NB4 (cell line): ENCODE data around the gene TCERG1L.

ENCODE experiments used
- DNase-seq: peaks from one replicate; pipeline ENCODE4 v3.0.0; 2010; ENCODE audit warnings: low read depth
- H3K4me3 ChIP-seq: one replicate; pipeline ENCODE4 v1.5.1; 2011; ENCODE audit warnings: mild to moderate bottlenecking, low read depth, low read length, moderate library complexity
- MYC ChIP-seq: IDR thresholded peaks from 2 replicates; pipeline ENCODE4 v1.6.1; 2011; ENCODE audit warnings: low read depth, low read length
- POLR2A ChIP-seq: IDR thresholded peaks from 2 replicates; pipeline ENCODE4 v1.6.1; 2011; ENCODE audit warnings: mild to moderate bottlenecking; ENCODE audit not compliant: insufficient read length; ENCODE audit errors: extremely low read depth
- TF ChIP-seq, protein P1 (sequence below): IDR thresholded peaks from 2 replicates; pipeline ENCODE4 v1.6.1; 2011; ENCODE audit warnings: low read depth, low read length
- TF ChIP-seq, protein P2 (sequence below): IDR thresholded peaks from one replicate; pipeline ENCODE4 v1.5.1; 2012; ENCODE audit warnings: low read depth, low read length

The TCERG1L gene

GRCh38 chr10:131083915-131084790 is 227.4 kb downstream of the TCERG1L start:
- TF ChIP-seq, protein P1, sequence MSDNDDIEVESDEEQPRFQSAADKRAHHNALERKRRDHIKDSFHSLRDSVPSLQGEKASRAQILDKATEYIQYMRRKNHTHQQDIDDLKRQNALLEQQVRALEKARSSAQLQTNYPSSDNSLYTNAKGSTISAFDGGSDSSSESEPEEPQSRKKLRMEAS, result no peak
- TF ChIP-seq POLR2A (no peak), MYC (no peak)
- TF ChIP-seq, protein P2, sequence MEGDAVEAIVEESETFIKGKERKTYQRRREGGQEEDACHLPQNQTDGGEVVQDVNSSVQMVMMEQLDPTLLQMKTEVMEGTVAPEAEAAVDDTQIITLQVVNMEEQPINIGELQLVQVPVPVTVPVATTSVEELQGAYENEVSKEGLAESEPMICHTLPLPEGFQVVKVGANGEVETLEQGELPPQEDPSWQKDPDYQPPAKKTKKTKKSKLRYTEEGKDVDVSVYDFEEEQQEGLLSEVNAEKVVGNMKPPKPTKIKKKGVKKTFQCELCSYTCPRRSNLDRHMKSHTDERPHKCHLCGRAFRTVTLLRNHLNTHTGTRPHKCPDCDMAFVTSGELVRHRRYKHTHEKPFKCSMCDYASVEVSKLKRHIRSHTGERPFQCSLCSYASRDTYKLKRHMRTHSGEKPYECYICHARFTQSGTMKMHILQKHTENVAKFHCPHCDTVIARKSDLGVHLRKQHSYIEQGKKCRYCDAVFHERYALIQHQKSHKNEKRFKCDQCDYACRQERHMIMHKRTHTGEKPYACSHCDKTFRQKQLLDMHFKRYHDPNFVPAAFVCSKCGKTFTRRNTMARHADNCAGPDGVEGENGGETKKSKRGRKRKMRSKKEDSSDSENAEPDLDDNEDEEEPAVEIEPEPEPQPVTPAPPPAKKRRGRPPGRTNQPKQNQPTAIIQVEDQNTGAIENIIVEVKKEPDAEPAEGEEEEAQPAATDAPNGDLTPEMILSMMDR, result peak; percentile 36
- DNase-seq, result peak; percentile 15
- no peak overlapping the region for H3K4me3 ChIP-seq

DNA sequence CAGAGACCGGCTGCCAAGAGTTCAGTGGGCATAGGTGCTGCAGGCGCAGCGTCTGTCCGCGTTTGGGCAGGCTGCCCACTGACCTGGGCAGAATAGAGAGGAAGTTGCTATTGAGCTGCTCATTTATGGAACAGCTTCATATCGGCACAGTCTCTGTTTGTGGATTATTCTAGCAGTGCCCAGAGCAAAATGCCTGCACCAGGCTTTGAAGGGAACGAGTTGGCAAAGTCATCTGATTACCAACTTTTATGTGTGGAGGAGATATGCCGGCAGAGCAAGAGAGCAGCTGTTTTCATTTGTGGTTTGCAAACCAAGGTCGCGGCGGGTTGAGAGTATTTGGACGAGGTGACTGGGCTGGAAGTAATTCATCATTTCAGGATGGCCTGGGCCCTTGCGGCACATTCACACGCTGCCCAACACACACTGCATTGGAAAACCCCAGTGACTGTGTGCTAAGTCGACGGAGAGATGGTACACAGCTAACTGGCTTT is 228.5 kb downstream of the TCERG1L start:
- no peak for DNase-seq
- no peak overlapping the region for H3K4me3 ChIP-seq
- no peak for TF ChIP-seq MYC
- TF ChIP-seq, protein P1, result no peak
- TF ChIP-seq, protein P2, result no peak
- no peak for TF ChIP-seq POLR2A

GRCh38 chr10:131082201-131082850 is 229.2 kb downstream of the TCERG1L start:
- no peak for DNase-seq
- TF ChIP-seq, protein P1, result no peak
- TF ChIP-seq POLR2A, result no peak
- TF ChIP-seq, protein P2, result no peak
- TF ChIP-seq MYC, result no peak
- H3K4me3 ChIP-seq, result no peak overlapping the region

GRCh38 chr10:131081786-131082185 is 229.7 kb downstream of the TCERG1L start:
- TF ChIP-seq, protein P1, result no peak
- no peak for TF ChIP-seq MYC
- DNase-seq, result no peak

GRCh38 chr10:131081376-131081775 is 230.1 kb downstream of the TCERG1L start:
- H3K4me3 ChIP-seq, result no peak overlapping the region
- no peak for DNase-seq
- TF ChIP-seq MYC, result no peak
- TF ChIP-seq, protein P1, result no peak
- TF ChIP-seq, protein P2, result no peak

More at GRCh38 chr10:131081786-131082185, 229.7 kb downstream of the TCERG1L start:
- no peak overlapping the region for H3K4me3 ChIP-seq

DNA sequence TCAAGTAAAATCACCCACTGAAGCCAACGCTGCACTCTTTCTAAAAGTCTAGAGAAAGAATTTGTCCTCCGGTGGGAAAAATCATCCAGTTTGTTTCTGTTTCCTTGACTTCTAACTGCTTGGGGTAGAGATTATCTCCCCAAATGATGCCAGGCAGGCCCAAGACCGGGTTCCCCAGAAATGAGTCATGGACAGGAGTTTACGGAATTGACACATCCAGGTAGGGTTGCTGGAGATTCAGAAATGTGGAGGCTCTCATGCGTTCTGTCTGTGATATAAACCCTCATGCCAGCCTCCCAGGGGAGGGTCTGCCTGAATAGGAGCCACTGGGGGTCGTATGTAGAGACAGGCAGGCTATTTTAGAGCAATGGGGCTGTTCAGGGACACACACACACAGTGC is 230.9 kb downstream of the TCERG1L start:
- TF ChIP-seq POLR2A (no peak), MYC (no peak)
- TF ChIP-seq, protein P1, result no peak
- TF ChIP-seq, protein P2, result no peak
- DNase-seq, result no peak

More for the DNA sequence above, 230.9 kb downstream of the TCERG1L start:
- H3K4me3 ChIP-seq, result no peak overlapping the region
